HG03103 (cell line): Measurements from ENCODE around the gene SPTBN5.
A peak's percentile ranks its signal among the peaks of the same experiment; 100 is the strongest.

Experiments used
- ATAC-seq: cut with Tn5 transposase; IDR thresholded peaks from one replicate; pipeline ENCODE4 v1.9.1; 2021; ENCODE audit warnings: low read depth; ENCODE audit not compliant: unreplicated experiment

The SPTBN5 gene

DNA sequence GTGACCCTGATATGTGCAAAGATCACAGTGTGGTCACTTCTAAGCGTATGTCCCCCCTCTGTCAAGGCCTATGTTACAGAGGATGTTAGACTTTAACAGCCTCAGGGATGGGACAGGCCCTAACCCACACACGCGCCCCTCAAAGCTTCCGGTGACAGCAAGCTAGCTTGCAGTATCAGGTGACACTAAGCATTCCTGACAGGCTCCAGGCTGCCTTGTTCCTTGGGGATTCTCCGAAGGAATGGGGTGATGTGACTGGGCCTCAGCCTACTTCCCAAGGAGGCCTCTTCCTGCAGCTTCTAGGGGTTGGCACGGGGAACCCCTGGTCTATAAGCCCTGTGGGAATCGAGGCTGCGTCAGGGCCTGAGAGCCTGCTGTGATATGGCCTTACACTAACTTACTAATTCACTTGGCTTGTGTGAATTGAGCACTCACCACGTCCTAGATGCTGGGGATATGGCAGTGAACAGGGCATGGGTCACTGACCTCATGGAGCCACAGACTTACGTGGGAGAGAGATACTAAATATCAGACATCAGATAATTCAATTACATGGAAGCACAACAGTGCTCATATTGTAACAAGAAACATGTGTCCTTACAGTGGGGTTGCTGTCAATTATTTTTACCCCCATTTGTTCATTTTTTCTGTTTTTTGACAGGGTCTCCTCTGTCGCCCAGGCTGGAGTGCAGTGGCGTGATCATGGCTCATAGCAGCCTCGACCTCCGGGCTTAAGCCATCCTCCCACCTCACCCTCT, 11.4 kb upstream of the SPTBN5 start:
- ATAC-seq: no peak

DNA sequence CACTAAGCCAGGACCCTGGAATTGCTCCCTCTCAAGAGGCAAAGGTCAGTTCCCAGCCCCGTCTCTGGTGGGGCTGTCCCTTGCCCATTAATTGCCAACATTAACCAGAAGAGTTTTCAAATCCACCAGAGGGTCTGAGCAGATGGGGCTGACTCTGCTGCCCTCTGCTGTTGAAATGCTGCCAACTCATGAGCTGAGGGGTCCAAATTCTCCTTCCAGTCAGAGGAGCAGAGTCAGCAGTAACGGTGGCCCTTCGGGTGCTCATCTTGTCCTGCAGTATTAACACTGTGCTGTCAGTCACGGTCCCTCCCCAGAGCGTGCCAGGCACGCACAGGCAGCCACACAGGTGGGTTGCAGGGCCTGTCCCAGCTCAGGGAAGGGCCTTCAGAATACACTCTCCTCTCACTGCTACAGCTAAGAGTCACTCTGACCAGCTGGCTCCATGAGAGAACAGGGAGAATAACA, 10.7 kb upstream of the SPTBN5 start:
- ATAC-seq: no peak

DNA sequence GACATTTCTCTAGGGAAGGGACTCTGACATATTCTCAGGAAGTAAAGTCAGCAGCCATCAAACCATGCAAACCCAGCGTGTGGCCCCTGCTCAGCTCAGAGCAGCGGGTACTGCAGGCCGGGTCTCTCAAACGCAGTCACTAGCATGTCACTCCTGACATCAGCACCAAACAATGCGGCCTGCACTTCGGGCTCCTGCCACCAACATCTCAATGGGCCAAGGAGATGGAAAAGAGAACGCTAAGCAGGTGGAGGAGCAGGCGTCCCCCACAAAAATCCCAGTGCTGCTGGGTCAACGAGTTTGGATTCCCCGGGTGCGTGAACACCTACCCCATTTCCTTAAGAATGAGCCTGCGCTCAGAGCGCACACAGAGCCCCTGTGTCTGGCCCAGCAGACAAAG, 9.9 kb upstream of the SPTBN5 start:
- ATAC-seq: no peak

DNA sequence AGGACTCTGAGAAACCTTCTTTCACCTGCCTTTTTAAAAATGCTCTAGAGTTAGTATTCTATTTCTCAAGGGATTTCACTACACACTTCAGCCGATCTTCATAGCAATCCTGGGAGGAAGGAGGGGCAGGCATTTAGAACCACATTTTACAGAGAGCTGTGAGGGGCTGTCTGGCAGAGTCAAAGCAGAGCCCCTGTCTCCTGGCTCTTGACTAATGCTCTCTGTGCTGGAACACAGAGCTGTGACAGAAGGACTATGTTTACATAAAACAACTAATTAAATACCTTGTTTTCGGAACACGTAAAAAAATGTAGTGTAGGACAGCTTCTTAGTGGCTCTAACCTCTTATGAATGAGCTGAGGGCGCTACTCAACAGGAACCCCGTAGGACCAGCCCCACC, 7.6 kb upstream of the SPTBN5 start:
- no peak for ATAC-seq

DNA sequence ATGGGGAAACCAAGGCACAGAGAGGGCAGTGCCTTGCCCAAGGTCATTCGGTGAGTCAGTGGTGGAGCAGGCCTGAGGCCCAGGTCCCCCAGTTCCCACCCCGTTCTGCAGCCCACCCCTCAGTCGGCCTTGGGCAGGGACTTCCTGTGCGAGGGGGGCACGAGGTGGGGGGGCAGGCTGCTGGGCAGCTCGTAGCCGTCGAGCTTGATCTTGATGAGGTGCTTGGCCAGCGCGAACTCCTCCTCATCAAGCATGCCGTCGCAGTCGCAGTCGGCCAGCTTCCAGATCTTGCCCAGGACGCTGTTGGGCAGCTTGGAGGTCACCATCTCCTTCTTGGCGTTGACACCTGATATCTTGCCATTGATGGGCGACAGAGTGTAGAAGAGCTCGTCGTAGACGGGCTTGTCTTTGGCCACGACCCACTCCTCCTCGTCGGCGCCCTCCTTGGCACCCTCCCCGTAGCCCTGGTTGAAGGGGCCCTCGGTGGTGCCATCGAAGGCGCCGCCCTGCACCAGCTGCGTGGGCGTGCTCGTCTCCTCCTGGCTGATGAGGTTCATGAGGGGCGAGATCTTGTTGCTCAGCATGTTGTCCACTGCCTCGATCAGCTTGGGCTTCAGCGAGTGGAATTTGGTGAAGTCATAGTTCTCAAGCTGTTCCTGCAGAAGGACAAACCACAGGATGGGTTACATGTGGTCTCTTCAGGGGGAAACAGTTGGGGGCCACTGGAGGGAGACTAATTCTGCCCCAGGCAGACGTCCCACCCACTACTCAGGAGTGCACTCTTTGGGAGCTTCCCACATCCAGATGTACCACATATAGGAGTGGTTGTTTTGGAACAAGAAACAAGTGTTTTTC, 6.9 kb upstream of the SPTBN5 start:
- no peak for ATAC-seq

DNA sequence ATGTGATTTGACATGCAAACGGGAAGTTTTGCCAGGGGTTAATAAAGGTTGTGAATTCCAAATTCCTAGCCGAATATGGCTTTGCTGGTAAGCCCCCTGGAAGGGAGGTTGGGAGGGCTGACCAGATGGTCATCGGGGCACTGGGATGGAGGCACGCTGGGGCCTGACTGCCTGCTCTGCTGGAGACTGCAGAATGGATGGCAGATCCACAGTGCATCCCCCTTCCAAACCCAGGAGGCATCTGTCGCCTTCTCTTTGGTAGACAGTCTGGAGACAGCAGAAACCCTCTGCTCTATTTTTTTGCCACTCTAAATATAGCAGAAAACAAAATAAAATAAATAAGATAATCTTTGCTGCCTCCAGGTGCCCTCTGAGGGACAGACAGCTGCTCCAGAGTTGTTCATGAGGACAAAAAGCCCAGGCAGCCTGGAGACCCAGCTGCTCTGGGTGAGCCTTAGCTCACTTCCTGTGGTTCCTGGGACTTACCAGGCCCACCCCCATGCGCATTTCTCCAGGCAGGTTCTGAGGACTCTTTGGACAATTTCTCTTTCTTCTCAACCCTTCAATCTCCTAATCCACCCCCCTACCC, 6.1 kb upstream of the SPTBN5 start:
- ATAC-seq: no peak

DNA sequence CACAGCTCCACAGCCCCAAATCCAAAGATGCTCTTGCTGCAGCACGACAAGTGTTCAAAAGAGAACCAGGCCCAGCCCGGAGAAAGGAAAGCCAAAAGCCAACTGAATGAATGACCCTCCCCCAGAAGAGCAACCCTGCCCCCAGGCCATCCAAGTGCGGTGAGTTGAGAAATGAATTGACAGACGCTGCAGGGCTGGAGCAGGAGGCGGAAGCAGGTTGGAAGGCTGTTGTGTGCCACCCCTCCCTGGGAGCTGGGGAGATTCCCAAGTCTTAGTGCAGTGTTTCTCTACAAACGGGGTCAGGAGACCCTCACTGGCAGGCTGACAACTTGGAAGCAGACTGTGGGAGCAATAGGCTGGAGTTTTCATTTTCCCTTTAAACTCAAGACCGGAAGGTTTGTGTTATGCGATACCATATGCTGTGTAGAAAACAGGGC, 3.5 kb upstream of the SPTBN5 start:
- ATAC-seq: no peak

DNA sequence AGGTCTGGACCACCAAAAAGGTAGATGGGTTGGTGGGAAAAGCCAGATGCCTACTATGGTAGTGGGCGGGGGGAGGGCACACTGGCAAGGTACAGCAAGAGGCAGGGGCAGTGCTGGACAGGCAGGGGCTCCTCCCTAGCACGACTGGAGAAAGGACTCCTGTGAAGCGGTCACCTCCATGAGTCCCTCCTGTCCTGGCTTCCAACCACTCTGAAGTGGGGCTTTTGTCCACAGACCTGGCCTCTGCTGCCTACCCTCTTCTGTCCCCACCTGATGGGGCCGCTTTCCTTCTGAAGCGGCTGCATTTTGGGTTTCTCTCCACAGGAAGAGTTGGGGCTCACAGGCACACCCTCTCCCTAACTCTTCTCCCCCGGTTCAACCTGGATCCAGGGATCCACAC, 2.7 kb upstream of the SPTBN5 start:
- ATAC-seq: no peak

DNA sequence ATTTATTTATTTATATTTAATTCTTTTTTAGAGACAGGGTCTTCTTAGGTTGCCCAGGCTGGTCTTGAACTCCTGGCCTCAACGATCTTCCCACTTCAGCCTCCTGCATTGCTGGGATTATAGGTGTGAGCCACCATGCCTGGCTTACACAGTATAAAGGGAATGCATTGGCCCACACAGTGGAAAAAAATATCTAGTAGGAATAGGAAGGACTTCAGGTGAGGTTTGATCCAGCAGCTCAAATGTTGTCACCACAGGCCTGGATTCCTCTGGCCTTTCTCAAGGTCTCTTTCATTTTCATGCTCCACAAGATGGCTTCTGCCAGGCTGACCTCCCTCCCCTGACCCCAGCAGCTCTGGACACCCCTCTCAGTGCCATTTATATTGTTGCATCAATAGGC, 2.1 kb upstream of the SPTBN5 start:
- no peak for ATAC-seq

DNA sequence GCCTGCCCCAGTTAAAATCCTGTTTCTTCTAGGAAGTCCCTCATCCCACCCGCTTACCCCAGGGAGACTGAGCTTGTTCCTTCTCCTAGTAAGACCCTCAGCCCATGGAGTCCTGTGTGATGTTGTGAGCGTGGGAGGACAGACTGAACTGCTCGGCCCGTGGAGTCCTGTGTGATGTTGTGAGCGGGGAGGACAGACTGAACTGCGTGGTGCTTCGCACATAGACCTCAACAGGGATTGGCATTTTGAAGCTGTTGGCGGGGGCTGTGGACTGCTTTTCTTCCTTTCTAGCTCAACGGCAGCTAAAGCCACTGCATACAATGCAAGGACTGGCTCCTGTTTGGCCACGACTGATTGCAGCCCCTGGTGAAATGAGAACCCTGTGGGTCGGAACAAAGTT, 1.6 kb upstream of the SPTBN5 start:
- ATAC-seq: no peak

DNA sequence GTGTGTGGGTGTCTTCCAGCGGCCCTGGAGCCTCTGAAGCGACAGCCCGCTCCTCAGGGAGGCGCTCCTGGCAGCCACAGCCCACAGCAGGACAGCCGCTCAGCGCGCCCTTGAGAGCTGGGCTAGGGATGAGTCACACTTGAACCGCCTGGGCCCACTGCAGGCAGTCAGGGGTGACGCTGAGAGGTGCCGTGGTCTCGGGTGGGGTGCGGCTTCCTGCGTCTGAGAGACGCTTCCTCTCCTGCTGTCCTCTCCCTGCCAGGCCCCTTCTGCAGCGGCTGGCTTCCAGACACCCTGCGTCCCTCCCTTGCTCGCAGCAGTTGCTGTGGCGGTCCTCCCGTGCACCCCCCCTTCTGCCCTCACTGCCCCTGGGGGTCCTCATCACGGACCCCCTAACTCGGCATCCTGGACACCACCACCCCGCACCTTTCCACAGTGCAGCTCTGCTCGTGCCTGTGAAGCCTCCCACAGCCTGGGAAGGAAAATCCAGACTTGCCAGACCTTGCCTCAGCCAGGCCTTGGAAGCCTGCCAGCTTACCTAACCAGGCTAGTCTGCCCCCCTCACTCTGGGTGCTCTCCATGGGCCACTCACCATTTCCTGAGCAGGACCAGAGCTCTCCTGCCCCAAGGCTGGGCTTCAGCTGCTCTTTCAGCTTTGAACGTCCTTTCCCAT, 1.1 kb upstream of the SPTBN5 start:
- peak; percentile 86 for ATAC-seq

DNA sequence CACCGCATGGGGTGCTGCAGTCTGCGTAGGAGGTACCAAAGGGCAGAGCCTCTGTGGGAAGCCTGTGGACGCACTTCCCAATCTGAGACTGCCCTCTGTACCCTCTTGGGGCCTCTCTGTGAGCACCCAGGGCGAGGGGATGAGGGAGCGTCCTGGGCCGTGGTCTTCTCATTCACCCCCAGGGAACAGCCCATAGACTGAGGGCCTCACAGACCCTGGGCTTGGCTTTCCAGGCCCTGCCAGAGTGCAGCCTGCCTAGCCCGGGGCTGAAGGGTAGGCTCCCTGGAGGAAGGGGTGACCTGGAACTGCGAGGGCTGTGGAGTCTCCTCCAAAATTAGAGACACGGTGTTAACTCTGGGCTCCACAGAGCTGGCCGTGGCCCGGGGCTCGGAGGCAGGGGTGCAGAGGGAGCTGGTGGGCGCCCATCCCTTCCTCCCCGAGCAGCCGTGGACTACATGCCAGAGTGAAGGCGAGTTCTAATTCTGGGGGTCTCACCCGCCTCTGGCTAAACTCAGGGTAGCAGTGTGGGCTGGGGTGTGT, 468 bp upstream of the SPTBN5 start:
- ATAC-seq: no peak

DNA sequence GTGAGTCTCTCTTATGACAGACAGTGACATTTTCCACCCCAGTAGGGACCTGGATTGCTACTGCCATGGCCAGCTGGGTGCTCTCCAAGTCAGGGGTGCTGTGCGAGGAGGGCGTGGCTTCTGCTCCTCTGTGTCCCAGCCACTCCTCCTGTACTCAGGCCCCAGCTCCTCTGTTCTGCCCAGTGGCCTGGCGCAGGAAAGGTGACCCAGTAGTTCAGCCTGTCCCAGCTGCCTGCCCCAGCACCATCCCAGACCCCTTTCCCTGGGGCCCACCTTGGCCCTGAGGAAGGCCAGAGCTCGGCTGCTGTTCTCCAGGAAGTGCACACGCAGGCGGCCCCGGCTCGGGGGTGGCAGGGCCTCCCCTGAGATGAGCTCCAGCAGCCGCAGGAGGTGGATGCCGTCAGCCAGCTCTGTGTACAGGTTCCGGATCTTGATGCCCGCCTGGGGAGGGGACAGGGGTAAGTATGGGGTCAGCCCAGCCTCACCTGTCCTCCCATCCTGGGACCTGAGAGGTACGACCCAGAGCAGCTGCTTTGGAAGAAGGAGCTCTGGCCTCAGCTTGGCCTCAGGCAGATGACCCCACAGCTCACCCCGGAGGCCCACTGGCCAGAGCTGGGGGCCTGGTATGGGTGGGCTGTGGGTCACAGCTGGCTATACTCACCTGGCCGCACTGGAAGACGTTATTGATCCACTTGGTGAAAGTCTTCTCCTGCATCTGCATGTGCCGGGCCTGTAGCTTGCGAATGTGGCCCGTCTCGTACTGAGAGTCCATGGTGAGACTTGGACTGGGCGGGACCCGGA, 1.0 kb downstream of the SPTBN5 start:
- ATAC-seq: no peak

DNA sequence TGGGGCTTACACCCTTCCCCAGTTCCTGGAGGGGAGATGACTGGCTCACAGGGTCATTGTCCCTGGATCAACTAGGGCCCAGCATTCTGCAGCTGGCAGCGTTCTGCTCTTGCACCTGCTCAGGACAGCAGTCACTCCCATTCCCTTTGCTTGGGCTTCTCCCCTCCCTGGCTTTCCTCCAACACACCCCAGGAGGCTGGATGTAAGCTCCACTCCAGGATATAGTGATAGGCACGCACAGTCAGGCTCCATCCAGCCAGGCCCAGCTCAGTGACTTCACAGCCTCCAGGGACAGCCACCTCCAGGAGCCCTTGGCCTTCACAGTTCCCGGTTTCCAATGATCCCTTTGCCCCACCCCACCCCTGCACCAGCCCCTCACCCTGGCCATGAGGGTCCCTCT, 1.9 kb downstream of the SPTBN5 start:
- ATAC-seq: no peak

DNA sequence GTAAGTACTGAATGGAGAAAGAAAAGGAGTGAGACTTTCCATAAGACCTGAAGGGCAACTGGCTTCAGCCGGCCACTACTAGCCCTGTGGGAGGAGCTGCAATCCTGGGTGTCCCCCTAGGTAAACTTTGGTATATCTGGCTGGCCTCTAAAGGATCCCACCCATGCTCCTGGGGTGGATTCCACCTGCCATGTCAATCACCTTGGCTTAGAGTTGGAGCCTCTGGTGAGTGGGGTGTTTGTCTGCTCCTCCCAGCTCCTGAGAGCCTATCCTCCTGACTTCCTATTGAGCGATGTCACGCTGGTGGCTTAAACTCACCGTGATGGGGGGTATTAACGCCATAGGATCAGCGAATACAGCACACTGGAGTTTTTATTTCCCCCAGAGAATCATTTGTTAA, 2.6 kb downstream of the SPTBN5 start:
- ATAC-seq: no peak

DNA sequence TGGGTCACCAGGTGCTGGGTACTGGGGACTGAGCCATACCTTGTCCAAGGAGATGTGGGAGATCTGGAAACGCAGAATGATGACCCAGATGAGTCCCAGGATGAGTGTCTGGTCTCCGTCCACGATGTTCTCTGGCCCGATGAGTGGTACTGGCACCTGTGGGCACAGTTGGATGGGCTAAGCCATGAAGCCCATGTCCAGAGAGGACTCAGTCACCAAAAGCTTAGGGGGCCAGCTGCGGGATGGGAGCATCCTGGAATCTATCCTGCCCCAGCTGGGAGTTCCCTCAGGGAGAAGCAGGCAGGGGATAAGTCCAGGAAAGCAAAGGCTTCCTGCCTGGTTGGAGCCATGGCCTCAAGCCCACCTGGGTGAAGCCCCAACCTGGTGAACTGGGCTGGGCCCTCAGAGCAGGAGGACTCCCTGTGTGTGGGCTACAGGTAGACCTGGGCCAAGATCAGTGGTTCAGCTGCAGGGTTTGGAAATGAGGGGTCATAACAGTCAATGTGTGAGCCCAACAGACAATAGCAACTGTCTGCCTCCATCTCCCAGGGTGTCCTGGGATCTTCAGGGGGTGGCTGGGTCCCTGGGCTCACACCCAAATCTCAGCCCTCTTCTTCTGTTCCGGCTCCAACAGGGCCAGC, 3.7 kb downstream of the SPTBN5 start:
- ATAC-seq: no peak

DNA sequence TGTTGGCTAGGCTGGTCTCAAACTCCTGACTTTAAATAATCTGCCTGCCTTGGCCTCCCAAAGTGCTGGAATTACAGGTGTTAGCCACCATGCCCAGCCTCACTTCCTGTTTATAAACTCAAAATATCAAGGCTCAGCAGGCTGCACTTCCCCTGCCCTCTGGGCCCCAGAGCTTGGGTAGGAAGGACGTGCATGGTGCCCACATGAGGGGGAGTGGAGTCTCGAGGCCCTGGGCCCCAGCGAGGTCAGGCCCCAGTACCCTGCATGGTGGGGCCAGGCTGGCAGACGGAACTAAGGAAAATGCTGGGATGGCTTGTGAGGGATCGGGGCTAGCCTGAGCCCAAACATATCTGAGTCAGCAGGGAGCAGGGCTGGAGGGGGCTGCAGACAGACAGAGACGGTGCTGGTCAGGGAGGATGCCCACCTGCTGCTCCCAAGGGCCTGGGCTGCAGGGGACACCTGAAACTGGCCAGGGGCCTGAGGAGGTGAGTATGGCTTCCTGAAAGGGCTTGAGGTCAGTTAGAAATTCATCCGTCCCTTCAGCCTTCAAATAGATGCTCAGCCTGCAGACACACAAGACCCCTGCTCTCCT, 5.1 kb downstream of the SPTBN5 start:
- ATAC-seq: no peak

DNA sequence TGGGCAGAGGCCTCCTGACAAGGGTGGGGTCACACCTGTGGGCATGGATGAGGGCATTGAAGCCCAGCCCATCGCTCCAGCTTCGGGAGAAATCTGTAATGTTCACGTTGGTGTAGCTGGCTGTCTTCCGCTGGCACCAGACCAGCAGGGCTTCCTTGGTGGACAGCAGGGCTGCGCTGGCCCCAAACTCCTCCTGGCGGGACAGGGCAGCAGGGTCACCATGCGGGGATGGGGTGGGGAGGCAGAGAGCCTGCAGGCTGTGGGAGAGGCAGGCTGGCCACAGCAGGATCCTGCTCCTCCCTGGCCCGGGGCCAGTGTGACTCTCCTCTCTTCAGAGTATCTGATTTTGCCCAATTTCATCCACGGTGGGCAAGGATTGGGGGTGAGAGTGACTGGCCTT, 6.0 kb downstream of the SPTBN5 start:
- no peak for ATAC-seq

DNA sequence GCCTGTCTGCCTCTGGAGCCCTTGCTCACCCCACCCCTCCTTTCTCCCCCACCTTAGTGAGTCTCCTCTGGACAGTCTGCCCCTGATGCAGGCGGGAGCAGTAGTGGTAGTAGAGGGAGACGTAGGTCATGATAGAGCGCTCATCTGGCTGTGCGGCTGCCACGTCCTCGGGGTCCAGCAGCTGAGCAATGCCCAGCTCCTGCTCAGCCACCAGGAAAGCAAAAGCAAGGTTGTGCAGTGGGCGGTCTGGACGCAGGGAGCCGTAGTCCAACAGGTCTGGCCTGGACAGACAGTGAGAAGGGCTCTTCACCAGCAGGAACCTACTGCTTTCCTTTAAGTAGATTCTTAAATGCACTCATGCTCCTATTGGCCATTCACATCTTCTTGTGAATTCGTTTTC, 6.7 kb downstream of the SPTBN5 start:
- no peak for ATAC-seq
